ENCODE results near the gene GCDH.

- no peak for TF ChIP-seq CTCF (IDR thresholded peaks at IDR 0.05; ENCODE audit: low read length)
- no peak for TF ChIP-seq EZH2 (optimal IDR thresholded peaks at IDR 0.05; ENCODE audit: low read depth, low read length)
- no peak for TF ChIP-seq EZH2phosphoT487 (IDR thresholded peaks at IDR 0.05; ENCODE audit: low read length)
Observed at GRCh38 chr19:12881172-12881808, 9.7 kb upstream of the GCDH start, which contains the start of gene DNASE2.

Measured in MM.1S (cell line).